ENCODE measurements around the gene SLIT3.

DNA sequence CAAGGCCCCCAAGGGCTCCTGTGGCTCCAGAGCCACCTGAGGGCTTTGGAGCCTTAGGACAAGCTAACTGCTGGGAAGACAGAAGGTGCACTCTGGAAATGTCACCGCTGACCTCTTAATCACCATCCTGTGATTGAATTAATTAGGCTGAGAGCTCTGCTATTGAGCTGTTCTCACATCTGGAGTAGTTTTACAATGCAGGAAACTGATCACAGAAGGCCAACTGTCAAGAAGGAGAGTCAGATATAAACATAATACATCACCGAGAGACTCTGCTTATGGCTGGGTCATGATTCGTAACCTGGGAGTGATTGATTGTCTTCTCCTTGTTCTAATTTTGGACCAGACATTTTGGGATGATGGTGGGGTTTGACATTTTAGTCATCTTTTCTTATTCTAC lies 226.1 kb downstream of the SLIT3 start:
- no peak for TF ChIP-seq EP300 (IDR thresholded peaks at IDR 0.05)
- TF ChIP-seq, protein P1, sequence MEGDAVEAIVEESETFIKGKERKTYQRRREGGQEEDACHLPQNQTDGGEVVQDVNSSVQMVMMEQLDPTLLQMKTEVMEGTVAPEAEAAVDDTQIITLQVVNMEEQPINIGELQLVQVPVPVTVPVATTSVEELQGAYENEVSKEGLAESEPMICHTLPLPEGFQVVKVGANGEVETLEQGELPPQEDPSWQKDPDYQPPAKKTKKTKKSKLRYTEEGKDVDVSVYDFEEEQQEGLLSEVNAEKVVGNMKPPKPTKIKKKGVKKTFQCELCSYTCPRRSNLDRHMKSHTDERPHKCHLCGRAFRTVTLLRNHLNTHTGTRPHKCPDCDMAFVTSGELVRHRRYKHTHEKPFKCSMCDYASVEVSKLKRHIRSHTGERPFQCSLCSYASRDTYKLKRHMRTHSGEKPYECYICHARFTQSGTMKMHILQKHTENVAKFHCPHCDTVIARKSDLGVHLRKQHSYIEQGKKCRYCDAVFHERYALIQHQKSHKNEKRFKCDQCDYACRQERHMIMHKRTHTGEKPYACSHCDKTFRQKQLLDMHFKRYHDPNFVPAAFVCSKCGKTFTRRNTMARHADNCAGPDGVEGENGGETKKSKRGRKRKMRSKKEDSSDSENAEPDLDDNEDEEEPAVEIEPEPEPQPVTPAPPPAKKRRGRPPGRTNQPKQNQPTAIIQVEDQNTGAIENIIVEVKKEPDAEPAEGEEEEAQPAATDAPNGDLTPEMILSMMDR (IDR thresholded peaks at IDR 0.05): no peak

All from stomach (tissue), 4 donors.